GM10847 (cell line): ENCODE measurements around the gene PDE10A.

Experiments used
- POLR2A ChIP-seq: IDR thresholded peaks from 2 replicates; pipeline ENCODE4 v1.6.1; 2011; ENCODE audit not compliant: insufficient read length; ENCODE audit errors: extremely low read depth

Gene PDE10A

DNA sequence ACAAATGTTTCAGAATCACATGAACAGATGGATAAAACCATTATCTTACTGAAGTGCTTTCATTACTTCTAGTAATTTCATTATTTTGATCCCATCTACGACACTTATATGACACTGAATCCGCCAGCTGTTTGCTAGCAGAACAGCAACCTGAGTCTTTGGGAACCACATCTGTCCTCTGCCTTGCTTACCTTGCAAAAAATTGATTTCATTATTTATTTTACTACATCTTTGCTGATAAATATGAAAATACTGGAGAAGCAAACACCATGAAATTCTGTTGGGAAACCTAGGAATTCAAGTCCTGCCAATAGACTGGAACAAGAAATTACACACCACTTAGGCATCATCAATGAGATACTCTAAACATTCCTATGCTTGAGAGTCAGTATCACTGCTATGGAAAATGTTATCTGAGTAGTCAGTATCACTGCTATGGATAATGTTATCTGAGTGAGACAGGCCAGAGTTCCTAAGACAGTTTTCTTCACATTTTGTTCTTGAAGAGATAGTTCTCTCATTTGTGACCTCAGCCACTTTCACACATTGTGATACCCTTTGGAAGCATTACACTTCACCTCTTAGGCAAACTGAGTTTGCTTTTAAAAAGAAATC lies 91.9 kb downstream of the PDE10A start:
- TF ChIP-seq POLR2A: no peak

DNA sequence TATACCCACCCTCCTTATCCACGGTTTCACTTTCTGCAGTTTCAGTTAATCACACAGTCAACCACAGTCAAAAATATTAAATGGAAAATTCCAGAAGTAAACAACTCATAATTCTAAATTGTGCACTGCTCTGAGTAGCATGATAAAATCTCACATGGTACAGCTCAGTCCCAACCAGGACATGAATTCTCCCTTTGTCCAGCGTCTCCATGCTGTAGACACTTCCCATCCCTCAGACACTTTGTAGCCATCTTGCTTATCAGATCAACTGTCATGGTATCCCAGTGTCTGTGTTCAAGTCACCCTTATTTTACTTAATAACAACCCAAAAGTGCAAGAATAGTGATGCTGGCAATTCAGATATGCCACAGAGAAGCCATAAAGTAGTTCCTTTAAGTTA lies 94.7 kb downstream of the PDE10A start:
- no peak for TF ChIP-seq POLR2A

DNA sequence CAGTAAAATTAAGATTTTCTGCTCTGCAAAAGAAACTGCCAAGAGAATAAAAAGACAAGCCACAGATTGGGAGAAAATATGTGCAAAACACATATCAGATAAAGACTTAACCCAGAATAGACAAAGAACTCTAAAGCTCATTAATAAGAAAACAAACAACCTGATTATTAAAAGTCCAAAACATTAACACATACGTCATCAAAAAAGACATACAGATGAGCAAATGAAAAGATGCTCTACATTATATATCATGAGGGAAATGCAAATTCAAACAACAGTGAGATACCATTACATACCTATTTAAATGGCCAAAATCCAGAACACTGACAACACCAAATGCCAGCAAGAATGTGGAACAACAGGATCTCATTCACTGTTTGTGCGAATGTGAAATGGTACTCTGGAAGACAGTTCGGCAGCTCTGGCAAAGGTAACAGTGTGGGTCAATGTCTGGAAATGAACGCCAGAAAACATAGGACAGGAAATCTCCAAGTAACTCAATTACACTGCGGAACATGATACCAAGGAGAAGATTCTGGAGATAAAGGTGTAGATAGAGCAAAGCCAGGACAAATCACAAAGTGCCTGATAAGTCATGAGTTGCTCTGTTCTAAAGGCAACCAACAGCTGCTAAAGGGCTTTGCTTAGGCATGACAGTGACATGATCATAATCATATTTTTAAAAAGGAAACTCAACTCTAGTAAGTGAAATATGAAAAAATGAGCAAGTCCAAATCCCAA lies 96.8 kb downstream of the PDE10A start:
- TF ChIP-seq POLR2A: no peak

DNA sequence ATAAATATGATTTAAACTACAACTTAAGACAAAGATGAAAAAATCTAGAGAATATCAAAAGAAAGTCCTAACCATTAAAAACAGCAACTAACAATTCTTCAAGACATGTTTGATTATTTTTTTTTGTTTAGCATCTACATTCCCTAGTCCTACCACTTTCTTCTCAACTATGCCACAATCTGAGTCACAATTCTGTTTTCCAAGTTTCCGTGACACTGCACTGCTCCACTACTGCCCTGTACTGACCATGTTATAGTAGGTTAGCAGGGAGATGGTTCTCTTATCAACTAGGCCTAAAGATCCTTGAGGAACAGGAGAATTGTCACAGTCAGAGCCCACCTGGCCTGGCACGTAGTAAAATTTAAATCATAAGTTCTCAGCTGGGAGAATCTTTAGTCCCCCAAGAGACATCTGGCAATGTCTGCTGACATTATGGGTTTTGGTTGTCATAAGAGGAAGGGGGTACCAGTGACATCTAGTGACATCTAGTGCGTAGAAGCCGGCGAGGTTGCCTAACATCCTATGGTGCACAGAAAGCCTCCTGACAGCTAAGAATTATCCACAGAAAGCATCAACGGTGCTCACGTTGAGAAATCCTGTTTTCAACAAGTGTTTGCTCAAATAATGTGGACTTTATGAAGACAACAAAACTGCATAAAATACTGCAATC lies 100.5 kb downstream of the PDE10A start:
- TF ChIP-seq POLR2A: no peak

DNA sequence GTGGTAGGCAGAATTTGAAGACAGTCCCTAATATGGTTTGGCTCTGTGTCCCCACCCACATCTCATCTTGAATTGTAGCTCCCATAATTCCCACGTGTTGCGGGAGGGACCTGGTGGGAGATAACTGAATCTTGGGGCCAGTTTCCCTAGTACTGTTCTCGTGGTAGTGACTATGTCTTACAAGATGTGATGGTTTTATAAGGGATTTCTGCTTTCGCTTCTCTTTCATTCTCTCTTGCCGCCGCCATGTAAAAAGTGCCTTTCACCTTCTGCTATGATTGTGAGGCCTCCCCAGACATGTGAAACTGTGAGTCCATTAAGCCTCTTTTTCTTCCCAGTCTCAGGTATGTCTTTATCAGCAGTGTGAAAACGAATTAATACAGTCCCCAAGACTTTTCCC lies 103.4 kb downstream of the PDE10A start:
- no peak for TF ChIP-seq POLR2A

DNA sequence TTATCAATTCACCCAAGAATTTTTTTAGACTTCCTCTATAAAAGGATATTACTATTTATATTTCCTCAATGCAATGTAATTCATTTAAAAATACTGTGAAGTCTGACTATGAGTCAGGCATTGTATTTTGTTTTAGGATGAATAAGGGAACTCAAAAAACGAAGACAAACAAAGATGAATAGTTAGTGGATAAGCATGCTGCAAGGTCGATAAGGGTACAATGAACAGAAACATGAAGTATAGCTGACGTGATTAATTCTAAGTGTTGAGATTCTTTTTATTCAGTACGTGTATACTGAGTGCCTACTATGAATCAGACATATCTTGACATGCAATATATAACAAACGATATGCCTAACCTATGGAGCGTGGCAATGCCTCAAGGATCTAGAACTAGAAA lies 105.4 kb downstream of the PDE10A start:
- no peak for TF ChIP-seq POLR2A

DNA sequence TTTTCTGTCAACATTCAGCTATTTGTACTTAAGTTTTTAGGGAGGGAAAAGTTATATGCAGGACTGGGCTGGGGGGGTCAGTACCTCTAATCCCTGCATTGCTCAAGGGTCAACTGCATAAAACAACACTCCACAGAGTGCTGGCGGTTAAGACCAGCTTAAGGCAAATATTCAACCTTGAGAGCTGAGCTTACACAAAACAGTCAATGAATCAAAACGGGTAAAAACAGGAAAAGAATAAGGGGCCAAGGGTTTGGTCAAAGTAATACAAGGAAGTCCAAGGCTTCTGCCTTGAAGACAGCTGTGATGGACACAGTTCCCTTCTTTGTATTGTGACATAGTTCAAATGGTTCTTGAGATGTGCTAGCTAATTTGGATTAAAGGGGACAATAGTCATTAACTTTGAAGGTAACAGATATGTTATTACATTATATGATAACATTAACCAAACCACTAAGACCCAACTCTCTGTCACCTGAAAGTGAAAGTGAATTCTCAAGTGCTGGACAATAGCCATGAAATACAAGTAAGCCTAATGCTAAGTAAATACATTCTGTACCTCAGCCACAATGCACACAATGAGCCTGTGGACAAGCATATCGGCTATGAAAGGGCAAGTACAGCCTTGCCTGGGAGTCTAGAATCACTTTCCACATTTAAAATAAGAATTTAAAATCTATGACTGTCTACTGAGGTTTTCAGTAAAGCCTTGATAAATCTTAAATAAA lies 106.8 kb downstream of the PDE10A start:
- no peak for TF ChIP-seq POLR2A

DNA sequence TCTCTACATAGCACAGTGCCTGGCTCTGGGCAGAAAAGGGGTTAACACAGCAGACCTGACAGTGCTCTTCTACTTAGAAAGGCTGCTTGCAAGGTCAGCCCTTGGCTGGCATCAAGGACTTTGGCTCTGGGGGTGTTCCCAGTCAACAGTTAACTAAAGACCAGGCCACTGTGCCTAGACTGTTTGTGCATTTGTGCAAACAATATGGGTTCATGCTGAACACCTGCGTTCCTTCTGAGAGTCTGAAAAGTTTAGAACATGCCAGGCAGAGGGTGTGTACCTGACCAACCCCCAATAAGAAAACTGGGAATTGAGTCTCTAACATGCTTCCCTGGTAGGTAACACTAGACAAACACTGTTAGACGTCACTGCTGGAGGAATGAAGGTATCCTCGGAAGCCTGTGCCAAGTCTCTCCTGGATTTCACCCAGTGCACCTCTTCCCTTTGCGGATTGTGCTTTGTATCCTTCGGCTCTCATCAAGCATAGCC lies 110.7 kb downstream of the PDE10A start:
- no peak for TF ChIP-seq POLR2A

DNA sequence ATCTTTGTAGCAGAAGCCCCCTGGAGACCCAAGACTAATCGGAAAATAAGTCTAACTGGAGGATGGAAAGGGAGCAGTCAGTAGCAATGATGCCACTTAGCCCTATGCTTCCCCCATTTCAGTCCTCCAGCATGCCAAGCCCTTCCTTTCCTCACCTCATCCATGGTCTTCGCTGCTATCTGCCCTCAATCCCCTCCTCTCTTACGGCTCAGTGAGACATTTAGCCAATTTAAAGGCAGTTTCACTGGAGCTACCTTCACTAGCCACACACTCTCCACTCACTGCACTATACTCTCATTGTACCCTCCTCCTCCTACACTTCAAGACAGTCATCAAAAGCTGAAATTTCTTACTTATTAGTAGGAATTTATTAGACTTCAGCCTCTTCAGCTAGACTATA lies 111.2 kb downstream of the PDE10A start:
- no peak for TF ChIP-seq POLR2A

DNA sequence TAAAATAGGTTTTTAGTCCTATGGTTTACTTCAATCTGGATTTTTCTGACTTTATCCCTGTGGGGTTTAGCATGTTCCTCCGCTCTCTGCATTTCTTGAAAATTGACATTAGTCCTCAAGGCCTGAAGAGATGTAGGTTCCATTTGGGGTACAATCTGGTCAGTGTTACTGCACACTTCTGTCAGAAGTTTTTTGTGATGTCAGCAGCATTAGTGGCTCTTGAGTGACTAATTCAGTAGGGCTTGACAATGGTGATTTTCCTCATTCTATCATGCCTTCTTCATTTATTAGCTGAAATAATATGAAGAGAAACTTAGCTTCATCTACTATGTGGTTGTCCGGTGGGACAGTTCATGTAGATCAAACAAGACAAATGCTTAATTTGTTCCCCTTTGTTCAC lies 114.6 kb downstream of the PDE10A start:
- TF ChIP-seq POLR2A: no peak

DNA sequence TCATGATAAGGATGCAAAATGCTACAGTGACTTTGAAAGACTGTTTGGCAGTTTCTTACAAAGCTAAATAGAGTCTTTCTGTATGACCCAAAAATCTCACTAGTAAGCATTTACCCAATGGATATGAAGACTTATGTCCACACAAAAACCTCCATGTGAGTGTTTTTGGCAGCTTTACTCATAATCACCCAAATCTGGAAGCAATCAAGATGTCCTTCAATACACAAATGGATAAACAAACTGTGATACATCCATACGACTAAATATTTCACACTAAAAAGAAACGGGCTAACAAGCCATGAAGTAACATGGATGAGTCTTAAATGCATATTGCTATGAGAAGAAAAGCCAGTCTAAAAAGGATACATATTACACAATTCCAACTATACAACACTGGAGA lies 117.2 kb downstream of the PDE10A start:
- no peak for TF ChIP-seq POLR2A

DNA sequence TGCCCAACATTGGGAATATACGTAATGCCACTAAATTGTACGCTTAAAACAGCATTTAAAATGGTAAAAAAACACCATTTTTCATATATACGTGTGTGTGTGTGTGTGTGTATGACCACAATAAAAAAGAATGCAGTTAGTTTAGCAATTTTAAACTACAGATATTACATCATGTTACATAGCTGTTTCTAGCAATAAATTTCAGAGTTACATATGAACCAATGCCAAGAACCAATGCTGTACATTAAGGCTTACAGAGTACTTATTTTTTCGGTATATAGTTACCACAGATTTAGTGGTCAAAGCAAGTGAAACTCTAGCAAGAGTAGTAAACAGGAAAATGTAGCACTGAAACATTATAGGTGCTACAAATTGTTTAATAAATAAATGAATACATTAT lies 119.3 kb downstream of the PDE10A start:
- no peak for TF ChIP-seq POLR2A

DNA sequence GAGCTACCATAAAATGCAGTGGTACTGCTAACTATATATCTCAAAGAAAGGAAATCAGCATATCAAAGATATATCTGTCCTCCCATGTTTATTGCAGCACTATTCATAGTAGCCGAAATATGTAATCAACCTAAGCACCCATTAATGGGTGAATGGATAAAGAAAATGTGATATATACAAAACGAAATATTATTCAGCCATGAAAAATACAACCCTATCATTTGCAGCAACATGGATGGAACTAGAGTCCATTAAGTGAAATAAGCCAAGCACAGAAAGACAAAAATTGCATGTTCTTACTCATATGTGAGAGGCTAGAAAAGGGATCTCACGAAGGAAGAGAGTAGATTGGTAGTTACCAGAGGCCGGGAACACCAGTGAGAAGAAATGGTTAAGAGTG lies 126.1 kb downstream of the PDE10A start:
- TF ChIP-seq POLR2A: no peak

DNA sequence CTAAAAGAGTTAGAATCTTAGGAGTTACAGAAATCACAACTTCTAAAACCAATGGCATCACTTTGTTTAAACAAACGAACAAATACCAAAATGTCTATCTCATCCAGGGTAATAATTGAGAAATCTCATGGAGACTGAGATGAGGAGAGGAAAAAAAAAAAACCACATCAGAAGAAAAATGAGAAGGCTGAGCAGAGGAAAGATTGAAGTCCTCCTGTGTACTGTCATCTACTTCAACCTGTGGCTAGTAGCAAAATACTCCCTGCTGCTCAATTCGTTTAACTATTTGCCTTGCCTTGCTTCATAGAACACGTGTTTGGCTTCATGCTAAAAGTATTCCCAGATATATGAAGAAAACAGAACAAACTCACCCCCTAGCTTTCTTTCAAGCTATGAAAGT lies 143.7 kb downstream of the PDE10A start:
- TF ChIP-seq POLR2A: no peak

DNA sequence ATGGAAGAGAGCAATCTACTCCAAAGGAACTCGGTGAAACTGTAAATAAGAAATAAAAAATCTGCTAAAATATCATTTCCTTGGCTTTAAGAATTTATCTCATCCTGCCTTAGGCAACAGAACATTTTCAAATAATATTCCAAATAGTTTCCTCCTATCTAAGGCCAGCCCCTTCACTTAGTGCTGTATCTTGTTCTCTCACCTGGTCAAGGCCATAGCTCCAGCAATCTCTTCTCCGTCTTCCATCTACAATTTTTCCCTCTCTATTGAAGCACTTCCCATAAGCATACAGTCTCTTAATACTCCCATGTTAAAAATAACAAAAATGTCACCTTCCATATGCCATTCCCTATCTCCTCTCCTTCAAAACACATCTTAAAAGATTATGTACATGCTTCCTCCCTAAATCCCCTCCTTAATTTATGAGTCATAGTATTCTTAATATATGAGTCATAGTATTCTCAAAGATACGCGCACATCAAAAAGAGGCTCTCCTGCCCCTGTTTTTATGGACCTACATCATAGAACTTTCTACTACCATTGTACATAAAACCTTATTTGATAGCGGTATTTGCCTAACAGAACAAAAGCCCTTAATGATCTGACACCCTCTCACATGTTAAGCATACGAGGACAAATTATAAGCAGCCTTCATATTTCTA lies 146.9 kb downstream of the PDE10A start:
- TF ChIP-seq POLR2A: no peak
